Measurements from ENCODE around the gene RAD51. TPM values are rescaled to one million over a fixed set of nuclear protein-coding genes. Genes with fewer than 3 reads are reported as not detected.

RAD51 gene
- total RNA-seq, 1 donor from 2014 or later, result 70.3 TPM

GRCh38 chr15:40693904-40694687, 878 bp upstream of the RAD51 start:
- Mint-ChIP-seq H3K36me3 (ENCODE audit: low read depth) (peaks cover 34% of the 10 kb centered on the region), H3K27ac (peak overlapping the region; percentile 100), H3K4me1 (peaks cover 24% of the 10 kb centered on the region), H3K27me3 (no peaks in the 10 kb centered on the region), H3K9me3 (no peaks in the 10 kb centered on the region), H3K4me3 (peak overlapping the region; percentile 100)
- intact Hi-C loops (cut with micrococcal nuclease), result loop anchor here (1.0 to 5.0 kb wide), 6 partner anchors 29 to 113 kb away; partner anchors contain the start of genes DNAJC17, GCHFR, RMDN3 and ZFYVE19
- DNase-seq, result no peak

GRCh38 chr15:40695469-40695890, 506 bp downstream of the RAD51 start:
- peak overlapping the region; percentile 100 for H3K4me3 Mint-ChIP-seq
- peaks cover 40% of the 10 kb centered on the region for H3K36me3 Mint-ChIP-seq (ENCODE audit: low read depth)
- no peaks in the 10 kb centered on the region for H3K27me3 Mint-ChIP-seq
- peaks cover 35% of the 10 kb centered on the region for H3K4me1 Mint-ChIP-seq
- H3K27ac Mint-ChIP-seq, result peak overlapping the region; percentile 100
- intact Hi-C loops (cut with micrococcal nuclease), result loop anchor here (1.0 to 5.0 kb wide), 6 partner anchors 27 to 197 kb away; partner anchors contain the start of genes GCHFR, KNL1, RPUSD2 and VPS18
- peak; percentile 82 for DNase-seq
- H3K9me3 Mint-ChIP-seq, result no peaks in the 10 kb centered on the region

- intact Hi-C loops (cut with micrococcal nuclease), result loop anchor here (5.0 kb wide), 1 partner anchor 196 kb away; the partner anchor contains the start of gene VPS18
- Mint-ChIP-seq H3K4me1 (peaks cover 37% of the 10 kb centered on the region), H3K36me3 (ENCODE audit: low read depth) (peaks cover 47% of the 10 kb centered on the region), H3K27me3 (no peaks in the 10 kb centered on the region), H3K9me3 (no peaks in the 10 kb centered on the region), H3K4me3 (peak overlapping the region; percentile 100), H3K27ac (peak overlapping the region; percentile 100)
- DNase-seq, result no peak
Measured at GRCh38 chr15:40696228-40696627, 1.3 kb downstream of the RAD51 start.

- Mint-ChIP-seq H3K27me3 (no peaks in the 10 kb centered on the region), H3K36me3 (ENCODE audit: low read depth) (peaks cover 49% of the 10 kb centered on the region), H3K27ac (peak overlapping the region; percentile 12), H3K4me1 (peaks cover 40% of the 10 kb centered on the region), H3K9me3 (no peaks in the 10 kb centered on the region), H3K4me3 (peak overlapping the region; percentile 3)
- no peak for DNase-seq
- intact Hi-C loops (cut with micrococcal nuclease), result loop anchor here (5.0 kb wide), 1 partner anchor 194 kb away; the partner anchor contains the start of gene VPS18
Measured at GRCh38 chr15:40697916-40698315, 2.9 kb downstream of the RAD51 start.

- H3K36me3 Mint-ChIP-seq (ENCODE audit: low read depth), result peaks cover 49% of the 10 kb centered on the region
- H3K4me3 Mint-ChIP-seq, result no peak overlapping the region
- H3K4me1 Mint-ChIP-seq, result peaks cover 27% of the 10 kb centered on the region
- no peaks in the 10 kb centered on the region for H3K27me3 Mint-ChIP-seq
- intact Hi-C loops (cut with micrococcal nuclease), result no loop called here
- H3K27ac Mint-ChIP-seq, result no peak overlapping the region
- DNase-seq, result no peak
- no peaks in the 10 kb centered on the region for H3K9me3 Mint-ChIP-seq
Measured at GRCh38 chr15:40702077-40702476, 7.1 kb downstream of the RAD51 start.

- DNase-seq, result no peak
- Mint-ChIP-seq H3K27me3 (no peaks in the 10 kb centered on the region), H3K9me3 (no peaks in the 10 kb centered on the region), H3K4me1 (peaks cover 6% of the 10 kb centered on the region), H3K4me3 (no peak overlapping the region), H3K36me3 (ENCODE audit: low read depth) (peaks cover 39% of the 10 kb centered on the region), H3K27ac (no peak overlapping the region)
- intact Hi-C loops (cut with micrococcal nuclease), result no loop called here
Measured at GRCh38 chr15:40706121-40706520, 11.1 kb downstream of the RAD51 start.

GRCh38 chr15:40714144-40714543, 19.2 kb downstream of the RAD51 start:
- H3K27ac Mint-ChIP-seq, result no peak overlapping the region
- H3K9me3 Mint-ChIP-seq, result no peaks in the 10 kb centered on the region
- peaks cover 43% of the 10 kb centered on the region for H3K36me3 Mint-ChIP-seq (ENCODE audit: low read depth)
- intact Hi-C loops (cut with micrococcal nuclease), result loop anchor here (10.0 kb wide), 1 partner anchor 69 kb away; no protein-coding TSS in a partner anchor
- H3K4me1 Mint-ChIP-seq, result peaks cover 4% of the 10 kb centered on the region
- no peak overlapping the region for H3K4me3 Mint-ChIP-seq
- DNase-seq, result no peak
- H3K27me3 Mint-ChIP-seq, result no peaks in the 10 kb centered on the region

GRCh38 chr15:40716165-40716564, 21.2 kb downstream of the RAD51 start:
- Mint-ChIP-seq H3K27ac (no peak overlapping the region), H3K36me3 (ENCODE audit: low read depth) (peaks cover 41% of the 10 kb centered on the region), H3K4me1 (peaks cover 7% of the 10 kb centered on the region), H3K27me3 (no peaks in the 10 kb centered on the region), H3K9me3 (no peaks in the 10 kb centered on the region), H3K4me3 (no peak overlapping the region)
- intact Hi-C loops (cut with micrococcal nuclease), result loop anchor here (10.0 kb wide), 1 partner anchor 71 kb away; no protein-coding TSS in a partner anchor
- no peak for DNase-seq

- intact Hi-C loops (cut with micrococcal nuclease), result loop anchor here (2.0 kb wide), 1 partner anchor 27 kb away; the partner anchor contains the start of gene RAD51
- H3K9me3 Mint-ChIP-seq, result no peaks in the 10 kb centered on the region
- H3K27me3 Mint-ChIP-seq, result no peaks in the 10 kb centered on the region
- peaks cover 22% of the 10 kb centered on the region for H3K4me1 Mint-ChIP-seq
- H3K4me3 Mint-ChIP-seq, result no peak overlapping the region
- H3K27ac Mint-ChIP-seq, result peak overlapping the region; percentile 65
- peaks cover 37% of the 10 kb centered on the region for H3K36me3 Mint-ChIP-seq (ENCODE audit: low read depth)
- no peak for DNase-seq
Measured at GRCh38 chr15:40721701-40722100, 26.7 kb downstream of the RAD51 start.

- Mint-ChIP-seq H3K27ac (peak overlapping the region; percentile 65), H3K27me3 (no peaks in the 10 kb centered on the region), H3K36me3 (ENCODE audit: low read depth) (peaks cover 37% of the 10 kb centered on the region), H3K4me3 (peak overlapping the region; percentile 13), H3K4me1 (peaks cover 22% of the 10 kb centered on the region), H3K9me3 (no peaks in the 10 kb centered on the region)
- intact Hi-C loops (cut with micrococcal nuclease), result loop anchor here (2.0 kb wide), 1 partner anchor 28 kb away; the partner anchor contains the start of gene RAD51
- DNase-seq, result no peak
Measured at GRCh38 chr15:40722354-40722753, 27.4 kb downstream of the RAD51 start.

GRCh38 chr15:40722934-40723333, 28.0 kb downstream of the RAD51 start:
- Mint-ChIP-seq H3K27me3 (no peaks in the 10 kb centered on the region), H3K9me3 (no peaks in the 10 kb centered on the region), H3K4me3 (no peak overlapping the region), H3K36me3 (ENCODE audit: low read depth) (peaks cover 35% of the 10 kb centered on the region), H3K4me1 (peaks cover 22% of the 10 kb centered on the region), H3K27ac (no peak overlapping the region)
- intact Hi-C loops (cut with micrococcal nuclease), result loop anchor here (2.0 kb wide), 1 partner anchor 28 kb away; the partner anchor contains the start of gene RAD51
- no peak for DNase-seq

GRCh38 chr15:40723919-40724318, 28.9 kb downstream of the RAD51 start:
- peaks cover 38% of the 10 kb centered on the region for H3K36me3 Mint-ChIP-seq (ENCODE audit: low read depth)

GRCh38 chr15:40731034-40731433, 36.1 kb downstream of the RAD51 start:
- Mint-ChIP-seq H3K36me3 (ENCODE audit: low read depth) (peaks cover 63% of the 10 kb centered on the region), H3K9me3 (no peaks in the 10 kb centered on the region), H3K27ac (no peak overlapping the region)

More at GRCh38 chr15:40723919-40724318, 28.9 kb downstream of the RAD51 start:
- intact Hi-C loops (cut with micrococcal nuclease), result loop anchor here (2.0 kb wide), 1 partner anchor 29 kb away; the partner anchor contains the start of gene RAD51
- no peak for DNase-seq
- no peaks in the 10 kb centered on the region for H3K9me3 Mint-ChIP-seq
- no peak overlapping the region for H3K27ac Mint-ChIP-seq
- H3K27me3 Mint-ChIP-seq, result no peaks in the 10 kb centered on the region
- no peak overlapping the region for H3K4me3 Mint-ChIP-seq
- peaks cover 22% of the 10 kb centered on the region for H3K4me1 Mint-ChIP-seq

GRCh38 chr15:40736575-40736974, 41.6 kb downstream of the RAD51 start:
- H3K27ac Mint-ChIP-seq, result no peak overlapping the region
- peaks cover 64% of the 10 kb centered on the region for H3K36me3 Mint-ChIP-seq (ENCODE audit: low read depth)

More at GRCh38 chr15:40731034-40731433, 36.1 kb downstream of the RAD51 start:
- no peaks in the 10 kb centered on the region for H3K27me3 Mint-ChIP-seq
- H3K4me1 Mint-ChIP-seq, result peaks cover 2% of the 10 kb centered on the region
- intact Hi-C loops (cut with micrococcal nuclease), result no loop called here
- H3K4me3 Mint-ChIP-seq, result no peak overlapping the region
- DNase-seq, result no peak

More at GRCh38 chr15:40736575-40736974, 41.6 kb downstream of the RAD51 start:
- intact Hi-C loops (cut with micrococcal nuclease), result no loop called here
- no peak overlapping the region for H3K4me3 Mint-ChIP-seq
- H3K27me3 Mint-ChIP-seq, result no peaks in the 10 kb centered on the region
- DNase-seq, result no peak
- H3K4me1 Mint-ChIP-seq, result no peaks in the 10 kb centered on the region
- H3K9me3 Mint-ChIP-seq, result no peaks in the 10 kb centered on the region
